Measurements from ENCODE around the gene B2M. TPM values are rescaled to one million over a fixed set of nuclear protein-coding genes. Genes with fewer than 3 reads are reported as not detected.

Gene B2M
- total and polyA plus RNA-seq, 10 of the 15 experiments (the other 5 are each of a cell fraction or from before 2014, with no cell fraction given) = 2,901 to 22,794 (median 8,374) TPM

- TF ChIP-seq PRDM15 (CRISPR knock-in tag; IDR thresholded peaks at IDR 0.05) (no peak), IKZF2 (IDR thresholded peaks at IDR 0.05) (no peak), RBBP5 (conservative IDR thresholded peaks at IDR 0.05) (no peak), TCF3 (IDR thresholded peaks at IDR 0.05; ENCODE audit: borderline replicate concordance, insufficient read depth, low read depth, low read length) (no peak), PAX5 (IDR thresholded peaks at IDR 0.05; ENCODE audit: borderline replicate concordance, low read depth, low read length) (peak; percentile 34; the same call in 1 of the 2 replicates), ZNF24 (IDR thresholded peaks at IDR 0.05) (no peak), NFXL1 (IDR thresholded peaks at IDR 0.05; ENCODE audit: borderline replicate concordance) (no peak), RUNX3 (IDR thresholded peaks at IDR 0.05; ENCODE audit: low read length) (peak; percentile 42; the same call in 1 of the 2 replicates), MYB (IDR thresholded peaks at IDR 0.05; ENCODE audit: borderline replicate concordance, low read depth, low read length) (no peak), TARDBP (IDR thresholded peaks at IDR 0.05; ENCODE audit: borderline replicate concordance) (no peak), ZBTB4 (CRISPR knock-in tag; IDR thresholded peaks at IDR 0.05) (no peak), SMARCA5 (IDR thresholded peaks at IDR 0.05) (no peak), LARP7 (IDR thresholded peaks at IDR 0.05) (no peak), HSF1 (IDR thresholded peaks at IDR 0.05; ENCODE audit: low read depth, low read length) (no peak), MXI1 (IDR thresholded peaks at IDR 0.05; ENCODE audit: low read depth, low read length) (no peak), ASH2L (IDR thresholded peaks at IDR 0.05; ENCODE audit: borderline replicate concordance, low read depth) (no peak), HDAC2 (IDR thresholded peaks at IDR 0.05) (no peak)
- TF ChIP-seq, protein P1, sequence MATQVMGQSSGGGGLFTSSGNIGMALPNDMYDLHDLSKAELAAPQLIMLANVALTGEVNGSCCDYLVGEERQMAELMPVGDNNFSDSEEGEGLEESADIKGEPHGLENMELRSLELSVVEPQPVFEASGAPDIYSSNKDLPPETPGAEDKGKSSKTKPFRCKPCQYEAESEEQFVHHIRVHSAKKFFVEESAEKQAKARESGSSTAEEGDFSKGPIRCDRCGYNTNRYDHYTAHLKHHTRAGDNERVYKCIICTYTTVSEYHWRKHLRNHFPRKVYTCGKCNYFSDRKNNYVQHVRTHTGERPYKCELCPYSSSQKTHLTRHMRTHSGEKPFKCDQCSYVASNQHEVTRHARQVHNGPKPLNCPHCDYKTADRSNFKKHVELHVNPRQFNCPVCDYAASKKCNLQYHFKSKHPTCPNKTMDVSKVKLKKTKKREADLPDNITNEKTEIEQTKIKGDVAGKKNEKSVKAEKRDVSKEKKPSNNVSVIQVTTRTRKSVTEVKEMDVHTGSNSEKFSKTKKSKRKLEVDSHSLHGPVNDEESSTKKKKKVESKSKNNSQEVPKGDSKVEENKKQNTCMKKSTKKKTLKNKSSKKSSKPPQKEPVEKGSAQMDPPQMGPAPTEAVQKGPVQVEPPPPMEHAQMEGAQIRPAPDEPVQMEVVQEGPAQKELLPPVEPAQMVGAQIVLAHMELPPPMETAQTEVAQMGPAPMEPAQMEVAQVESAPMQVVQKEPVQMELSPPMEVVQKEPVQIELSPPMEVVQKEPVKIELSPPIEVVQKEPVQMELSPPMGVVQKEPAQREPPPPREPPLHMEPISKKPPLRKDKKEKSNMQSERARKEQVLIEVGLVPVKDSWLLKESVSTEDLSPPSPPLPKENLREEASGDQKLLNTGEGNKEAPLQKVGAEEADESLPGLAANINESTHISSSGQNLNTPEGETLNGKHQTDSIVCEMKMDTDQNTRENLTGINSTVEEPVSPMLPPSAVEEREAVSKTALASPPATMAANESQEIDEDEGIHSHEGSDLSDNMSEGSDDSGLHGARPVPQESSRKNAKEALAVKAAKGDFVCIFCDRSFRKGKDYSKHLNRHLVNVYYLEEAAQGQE (IDR thresholded peaks at IDR 0.05; ENCODE audit: low read depth, low read length) = no peak
Observed at GRCh38 chr15:44722011-44722410, 10.7 kb downstream of the B2M start (continued).
